Measurements from ENCODE around the gene TXNDC17.

The TXNDC17 gene

GRCh38 chr17:6596511-6596910, 44.3 kb upstream of the TXNDC17 start:
- TF ChIP-seq CREB1 (IDR thresholded peaks at IDR 0.05; ENCODE audit: low read depth) = no peak
- no peak for TF ChIP-seq TCF12 (IDR thresholded peaks at IDR 0.05; ENCODE audit: low read depth)
- no peak for TF ChIP-seq EP300 (IDR thresholded peaks at IDR 0.05; ENCODE audit: borderline replicate concordance)
- no peak for TF ChIP-seq REST (IDR thresholded peaks at IDR 0.05; ENCODE audit: low read depth)
- TF ChIP-seq TEAD4 (IDR thresholded peaks at IDR 0.05) = no peak
- no peak for TF ChIP-seq EGR1 (IDR thresholded peaks at IDR 0.05)
- no peak for TF ChIP-seq USF1 (IDR thresholded peaks at IDR 0.05)
- TF ChIP-seq YY1 (IDR thresholded peaks at IDR 0.05; ENCODE audit: low read depth) = no peak
- TF ChIP-seq CEBPB (IDR thresholded peaks at IDR 0.05) = no peak
- TF ChIP-seq MAX (IDR thresholded peaks at IDR 0.05) = no peak
- no peak for TF ChIP-seq NFIC (IDR thresholded peaks at IDR 0.05)
- no peak for TF ChIP-seq TAF1 (IDR thresholded peaks at IDR 0.05; ENCODE audit: low read depth)
- no peak for TF ChIP-seq FOXM1 (IDR thresholded peaks at IDR 0.05; ENCODE audit: borderline replicate concordance, low read depth)
- no peak for TF ChIP-seq RAD21 (IDR thresholded peaks at IDR 0.05; ENCODE audit: low read depth)
- TF ChIP-seq ZBTB7A (IDR thresholded peaks at IDR 0.05; ENCODE audit: low read depth) = no peak

- TF ChIP-seq TEAD4 (IDR thresholded peaks at IDR 0.05) (no peak), EGR1 (IDR thresholded peaks at IDR 0.05) (no peak), CREB1 (IDR thresholded peaks at IDR 0.05; ENCODE audit: low read depth) (no peak), FOXM1 (IDR thresholded peaks at IDR 0.05; ENCODE audit: borderline replicate concordance, low read depth) (no peak), RAD21 (IDR thresholded peaks at IDR 0.05; ENCODE audit: low read depth) (no peak)
Measured at GRCh38 chr17:6596941-6597340, 43.9 kb upstream of the TXNDC17 start.

- TF ChIP-seq CREB1 (IDR thresholded peaks at IDR 0.05; ENCODE audit: low read depth) = no peak
- no peak for TF ChIP-seq TAF1 (IDR thresholded peaks at IDR 0.05; ENCODE audit: low read depth)
- no peak for TF ChIP-seq TEAD4 (IDR thresholded peaks at IDR 0.05)
- TF ChIP-seq EGR1 (IDR thresholded peaks at IDR 0.05) = no peak
- no peak for TF ChIP-seq MAX (IDR thresholded peaks at IDR 0.05)
- TF ChIP-seq EP300 (IDR thresholded peaks at IDR 0.05; ENCODE audit: borderline replicate concordance) = no peak
- no peak for TF ChIP-seq RAD21 (IDR thresholded peaks at IDR 0.05; ENCODE audit: low read depth)
- TF ChIP-seq REST (IDR thresholded peaks at IDR 0.05; ENCODE audit: low read depth) = no peak
- no peak for TF ChIP-seq YY1 (IDR thresholded peaks at IDR 0.05; ENCODE audit: low read depth)
- no peak for TF ChIP-seq NFIC (IDR thresholded peaks at IDR 0.05)
- TF ChIP-seq FOXM1 (IDR thresholded peaks at IDR 0.05; ENCODE audit: borderline replicate concordance, low read depth) = no peak
- no peak for TF ChIP-seq USF1 (IDR thresholded peaks at IDR 0.05)
- TF ChIP-seq CEBPB (IDR thresholded peaks at IDR 0.05) = no peak
- no peak for TF ChIP-seq TCF12 (IDR thresholded peaks at IDR 0.05; ENCODE audit: low read depth)
Measured at GRCh38 chr17:6597727-6598126, 43.1 kb upstream of the TXNDC17 start.

GRCh38 chr17:6599364-6599763, 41.5 kb upstream of the TXNDC17 start:
- TF ChIP-seq CREB1 (IDR thresholded peaks at IDR 0.05; ENCODE audit: low read depth) = no peak
- TF ChIP-seq YY1 (IDR thresholded peaks at IDR 0.05; ENCODE audit: low read depth) = no peak
- TF ChIP-seq USF1 (IDR thresholded peaks at IDR 0.05) = no peak
- no peak for TF ChIP-seq REST (IDR thresholded peaks at IDR 0.05; ENCODE audit: low read depth)
- TF ChIP-seq MAX (IDR thresholded peaks at IDR 0.05) = no peak
- TF ChIP-seq EGR1 (IDR thresholded peaks at IDR 0.05) = no peak
- TF ChIP-seq CEBPB (IDR thresholded peaks at IDR 0.05) = no peak
- TF ChIP-seq TEAD4 (IDR thresholded peaks at IDR 0.05) = no peak
- TF ChIP-seq RAD21 (IDR thresholded peaks at IDR 0.05; ENCODE audit: low read depth) = no peak
- no peak for TF ChIP-seq ZBTB7A (IDR thresholded peaks at IDR 0.05; ENCODE audit: low read depth)
- no peak for TF ChIP-seq TAF1 (IDR thresholded peaks at IDR 0.05; ENCODE audit: low read depth)
- TF ChIP-seq NFIC (IDR thresholded peaks at IDR 0.05) = no peak
- TF ChIP-seq EP300 (IDR thresholded peaks at IDR 0.05; ENCODE audit: borderline replicate concordance) = no peak

Measured in Ishikawa (cell line).